SIG-M5 treated with dmso at 0.1 percent for 504 hours (cell line): Measurements from ENCODE around the gene NCOA4.
A peak's percentile ranks its signal among the peaks of the same experiment; 100 is the strongest.
"Not testable (repeated sequence)": the region's sequence is repeated elsewhere in the genome, so short reads cannot be mapped to it uniquely, and the experiment has no call there.

Source experiments
- DNase-seq: peaks from one replicate; lab custom pipeline; 2025; ENCODE audit not compliant: unreplicated experiment; lab: John Stamatoyannopoulos, UW

NCOA4 gene

GRCh38 chr10:46020344-46020657 is 10.1 kb downstream of the NCOA4 start:
- DNase-seq: no peak

GRCh38 chr10:46019569-46020343 is 10.7 kb downstream of the NCOA4 start:
- peak; percentile 83 for DNase-seq

- no peak for DNase-seq
These were observed 11.3 kb downstream of the NCOA4 start for GRCh38 chr10:46019177-46019528.

GRCh38 chr10:46018453-46019176 is 11.8 kb downstream of the NCOA4 start:
- no peak for DNase-seq

- no peak for DNase-seq
These were observed 12.7 kb downstream of the NCOA4 start for GRCh38 chr10:46017733-46018132.

- no peak for DNase-seq
These were observed 13.6 kb downstream of the NCOA4 start for GRCh38 chr10:46016811-46017210.

- no peak for DNase-seq
These were observed 14.2 kb downstream of the NCOA4 start for GRCh38 chr10:46016190-46016589.

GRCh38 chr10:46014683-46015405 is 15.6 kb downstream of the NCOA4 start:
- no peak for DNase-seq

GRCh38 chr10:46014206-46014605 is 16.2 kb downstream of the NCOA4 start:
- no peak for DNase-seq

- DNase-seq: no peak
These were observed 17.7 kb downstream of the NCOA4 start for GRCh38 chr10:46012746-46013145.

GRCh38 chr10:46006219-46006618 is 24.2 kb downstream of the NCOA4 start:
- DNase-seq: no peak

- DNase-seq: no peak
These were observed 25.0 kb downstream of the NCOA4 start for GRCh38 chr10:46005383-46005782.

- DNase-seq: no peak
These were observed 25.5 kb downstream of the NCOA4 start for GRCh38 chr10:46004963-46005362.

- no peak for DNase-seq
These were observed 27.3 kb downstream of the NCOA4 start for GRCh38 chr10:46002916-46003693.

GRCh38 chr10:46002189-46002687 is 28.2 kb downstream of the NCOA4 start:
- not testable (repeated sequence) for DNase-seq

GRCh38 chr10:46001187-46001756 is 29.2 kb downstream of the NCOA4 start:
- DNase-seq: no peak

- DNase-seq: no peak
These were observed 29.9 kb downstream of the NCOA4 start for GRCh38 chr10:46000538-46000937.

- not testable (repeated sequence) for DNase-seq
These were observed 30.5 kb downstream of the NCOA4 start for GRCh38 chr10:45999955-46000354.

- DNase-seq: no peak
These were observed 32.2 kb downstream of the NCOA4 start for GRCh38 chr10:45997994-45998763.

GRCh38 chr10:45997557-45997956 is 32.9 kb downstream of the NCOA4 start:
- no peak for DNase-seq
